DND-41 (cell line): ENCODE results near the gene SLC35G1.

Source experiments
- EZH2 ChIP-seq: IDR thresholded peaks from 3 replicates; pipeline ENCODE4 v1.6.1; 2012; ENCODE audit warnings: borderline replicate concordance, low read depth, mild to moderate bottlenecking, moderate library complexity, low read length, inconsistent platforms; ENCODE audit not compliant: severe bottlenecking
- TF ChIP-seq, protein P1 (sequence below): IDR thresholded peaks from 2 replicates; pipeline ENCODE4 v1.5.1; 2012; ENCODE audit warnings: borderline replicate concordance, low read length, moderate library complexity, mild to moderate bottlenecking; ENCODE audit not compliant: poor library complexity, severe bottlenecking; ENCODE audit errors: extremely low read depth

DNA sequence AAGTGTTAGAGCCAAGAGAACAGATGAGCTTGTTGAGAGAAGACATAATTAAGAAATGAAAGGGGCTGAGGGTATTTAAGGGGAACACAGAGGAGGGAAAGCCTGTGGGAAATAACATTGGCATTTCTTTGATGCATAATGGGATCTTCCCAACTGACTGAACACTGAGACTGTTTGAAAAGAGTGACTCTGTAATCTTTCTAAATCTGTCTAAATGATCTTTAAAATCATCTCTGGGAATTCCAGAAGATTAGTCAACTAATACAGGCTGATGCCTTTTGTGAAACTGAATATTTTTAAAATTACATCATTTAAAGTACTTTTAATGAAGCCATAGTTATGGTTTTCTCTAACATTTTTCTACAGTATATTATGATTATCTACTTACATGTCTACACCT is 17.4 kb upstream of the SLC35G1 start:
- TF ChIP-seq EZH2, result no peak
- TF ChIP-seq, protein P1, sequence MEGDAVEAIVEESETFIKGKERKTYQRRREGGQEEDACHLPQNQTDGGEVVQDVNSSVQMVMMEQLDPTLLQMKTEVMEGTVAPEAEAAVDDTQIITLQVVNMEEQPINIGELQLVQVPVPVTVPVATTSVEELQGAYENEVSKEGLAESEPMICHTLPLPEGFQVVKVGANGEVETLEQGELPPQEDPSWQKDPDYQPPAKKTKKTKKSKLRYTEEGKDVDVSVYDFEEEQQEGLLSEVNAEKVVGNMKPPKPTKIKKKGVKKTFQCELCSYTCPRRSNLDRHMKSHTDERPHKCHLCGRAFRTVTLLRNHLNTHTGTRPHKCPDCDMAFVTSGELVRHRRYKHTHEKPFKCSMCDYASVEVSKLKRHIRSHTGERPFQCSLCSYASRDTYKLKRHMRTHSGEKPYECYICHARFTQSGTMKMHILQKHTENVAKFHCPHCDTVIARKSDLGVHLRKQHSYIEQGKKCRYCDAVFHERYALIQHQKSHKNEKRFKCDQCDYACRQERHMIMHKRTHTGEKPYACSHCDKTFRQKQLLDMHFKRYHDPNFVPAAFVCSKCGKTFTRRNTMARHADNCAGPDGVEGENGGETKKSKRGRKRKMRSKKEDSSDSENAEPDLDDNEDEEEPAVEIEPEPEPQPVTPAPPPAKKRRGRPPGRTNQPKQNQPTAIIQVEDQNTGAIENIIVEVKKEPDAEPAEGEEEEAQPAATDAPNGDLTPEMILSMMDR, result no peak
